Caco-2 (cell line): ENCODE data around the gene GPX2. TPM values are rescaled to one million over a fixed set of nuclear protein-coding genes. Genes with fewer than 3 reads are reported as not detected.
A peak's percentile ranks its signal among the peaks of the same experiment; 100 is the strongest.

Experiments
- BruUV-seq: library from RNA; stranded (reverse); fragments of 400-500 nt; replicated peaks from 2 replicates; lab custom pipeline; 2021; lab: Mats Ljungman, UMichigan
- CTCF ChIA-PET: fragments of 300-600 bp; sonication (Branson Sonifier 250); formaldehyde crosslinking; loops from one replicate; lab custom pipeline; 2022; ENCODE audit warnings: antibody characterized with exemption; lab: Charles Lee
- POLR2A ChIA-PET: fragments of 300-600 bp; sonication (Branson Sonifier 250); formaldehyde crosslinking; loops from one replicate; lab custom pipeline; 2022; ENCODE audit warnings: antibody characterized with exemption; lab: Charles Lee
- DNase-seq, 2 experiments: peaks; one replicate each; pipeline versions ENCODE4 v3.0.0 to v3.0.0-alpha.2; 2020 to 2022
- H3K27me3 ChIP-seq: replicated peaks from 2 replicates; pipeline ENCODE4 v1.6.0; 2011; ENCODE audit warnings: low read length; ENCODE audit not compliant: control insufficient read depth, insufficient read depth
- H3K36me3 ChIP-seq: 2 replicates; pipeline ENCODE4 v1.5.1; 2011; ENCODE audit warnings: low read length; ENCODE audit not compliant: control insufficient read depth, insufficient read depth
- H3K4me1 ChIP-seq: fragments of 250-450 bp; sonication (Bioruptor Pico); 2 replicates; pipeline ENCODE4 v1.5.1; 2020; ENCODE audit warnings: mild to moderate bottlenecking
- H3K4me3 ChIP-seq: 2 replicates; pipeline ENCODE4 v1.5.1; 2011; ENCODE audit warnings: low read depth, mild to moderate bottlenecking, control low read depth, low read length
- H3K9me3 ChIP-seq: fragments of 250-450 bp; sonication (Bioruptor Pico); 2 replicates; pipeline ENCODE4 v1.5.1; 2020; ENCODE audit warnings: mild to moderate bottlenecking, moderate library complexity
- H3K27ac Mint-ChIP-seq: one replicate; pipeline ENCODE4 v1.8.0; 2022; ENCODE audit warnings: mixed read lengths; ENCODE audit not compliant: unreplicated experiment
- H3K27me3 Mint-ChIP-seq: one replicate; pipeline ENCODE4 v1.8.0; 2022; ENCODE audit warnings: mixed read lengths; ENCODE audit not compliant: insufficient read depth, unreplicated experiment
- H3K36me3 Mint-ChIP-seq: one replicate; pipeline ENCODE4 v1.8.0; 2022; ENCODE audit warnings: mild to moderate bottlenecking, mixed read lengths; ENCODE audit not compliant: insufficient read depth, unreplicated experiment
- H3K4me1 Mint-ChIP-seq: one replicate; pipeline ENCODE4 v1.8.0; 2022; ENCODE audit warnings: low read depth, mixed read lengths; ENCODE audit not compliant: unreplicated experiment
- H3K4me3 Mint-ChIP-seq: one replicate; pipeline ENCODE4 v1.8.0; 2022; ENCODE audit warnings: mild to moderate bottlenecking, moderate library complexity, mixed read lengths; ENCODE audit not compliant: unreplicated experiment
- H3K9me3 Mint-ChIP-seq: one replicate; pipeline ENCODE4 v1.8.0; 2022; ENCODE audit warnings: mixed read lengths; ENCODE audit not compliant: unreplicated experiment
- intact Hi-C: fragments of 100-400 bp; cut with micrococcal nuclease; formaldehyde crosslinking; loops from one replicate; pipeline ENCODE4 v1.10.0; 2022; ENCODE audit not compliant: unreplicated experiment
- total RNA-seq: library from RNA; stranded (reverse); gene quantifications from 2 replicates; pipeline ENCODE4 v1.2.3, GENCODE V29; 2022
- TF ChIP-seq, protein P1 (sequence below), 2 experiments: fragments of 200-600 bp in 1 of 2; IDR thresholded peaks; 1 replicate in 1 of 2; 2 replicates in 1 of 2; pipeline versions ENCODE4 v1.5.1 to v1.8.0; 2011 to 2022; ENCODE audit warnings: antibody characterized with exemption in 1 of 2, control low read depth in 1 of 2, inconsistent platforms in 1 of 2, low read depth in 1 of 2, low read length in 1 of 2, mild to moderate bottlenecking in 1 of 2, moderate library complexity in 1 of 2; ENCODE audit not compliant: insufficient read depth in 1 of 2, severe bottlenecking in 1 of 2, unreplicated experiment in 1 of 2

Gene GPX2
- total RNA-seq, 1 experiment from 2014 or later: 48.1 TPM

DNA sequence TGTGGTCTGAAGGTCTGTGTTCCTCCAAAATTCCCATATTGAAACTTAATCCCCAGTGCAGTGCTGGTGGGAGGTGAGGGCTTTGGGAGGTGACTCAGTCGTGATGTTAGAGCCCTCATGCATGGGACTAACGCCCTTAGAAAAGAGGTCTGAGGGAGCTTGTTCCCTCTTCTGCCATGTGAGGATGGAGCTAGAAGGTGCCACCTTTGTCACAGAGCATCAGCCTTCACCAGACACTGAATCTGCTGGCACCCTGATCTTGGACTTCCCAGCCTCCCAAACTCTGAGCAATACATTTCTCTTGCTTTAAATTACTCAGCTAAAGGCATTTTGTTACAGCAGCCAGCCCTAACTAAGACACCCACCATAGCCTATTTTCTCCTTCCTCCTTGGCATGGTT, 15.7 kb upstream of the GPX2 start:
- intact Hi-C loops: no loop called here
- no peaks in the 10 kb centered on the region for H3K9me3 Mint-ChIP-seq
- Histone ChIP-seq H3K27me3 (no peaks in the 10 kb centered on the region), H3K4me3 (no peak overlapping the region), H3K4me1 (no peaks in the 10 kb centered on the region), H3K36me3 (no peaks in the 10 kb centered on the region), H3K9me3 (no peaks in the 10 kb centered on the region)
- H3K4me3 Mint-ChIP-seq: no peak overlapping the region
- TF ChIP-seq, protein P1, sequence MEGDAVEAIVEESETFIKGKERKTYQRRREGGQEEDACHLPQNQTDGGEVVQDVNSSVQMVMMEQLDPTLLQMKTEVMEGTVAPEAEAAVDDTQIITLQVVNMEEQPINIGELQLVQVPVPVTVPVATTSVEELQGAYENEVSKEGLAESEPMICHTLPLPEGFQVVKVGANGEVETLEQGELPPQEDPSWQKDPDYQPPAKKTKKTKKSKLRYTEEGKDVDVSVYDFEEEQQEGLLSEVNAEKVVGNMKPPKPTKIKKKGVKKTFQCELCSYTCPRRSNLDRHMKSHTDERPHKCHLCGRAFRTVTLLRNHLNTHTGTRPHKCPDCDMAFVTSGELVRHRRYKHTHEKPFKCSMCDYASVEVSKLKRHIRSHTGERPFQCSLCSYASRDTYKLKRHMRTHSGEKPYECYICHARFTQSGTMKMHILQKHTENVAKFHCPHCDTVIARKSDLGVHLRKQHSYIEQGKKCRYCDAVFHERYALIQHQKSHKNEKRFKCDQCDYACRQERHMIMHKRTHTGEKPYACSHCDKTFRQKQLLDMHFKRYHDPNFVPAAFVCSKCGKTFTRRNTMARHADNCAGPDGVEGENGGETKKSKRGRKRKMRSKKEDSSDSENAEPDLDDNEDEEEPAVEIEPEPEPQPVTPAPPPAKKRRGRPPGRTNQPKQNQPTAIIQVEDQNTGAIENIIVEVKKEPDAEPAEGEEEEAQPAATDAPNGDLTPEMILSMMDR (IDR thresholded peaks at IDR 0.05; ENCODE audit: insufficient read depth in 1 of 2, low read depth in 1 of 2, low read length in 1 of 2, severe bottlenecking in 1 of 2, unreplicated experiment in 1 of 2): no peak
- H3K27ac Mint-ChIP-seq: no peak overlapping the region
- BruUV-seq: no TSS peak
- H3K27me3 Mint-ChIP-seq: no peaks in the 10 kb centered on the region
- ChIA-PET CTCF (no interaction called here), POLR2A (interaction anchor here (0.6 kb wide), 1 partner anchor 113 kb away, joined by 3 read pairs; no protein-coding TSS in a partner anchor)
- peaks cover 24% of the 10 kb centered on the region for H3K36me3 Mint-ChIP-seq
- no peak for DNase-seq
- H3K4me1 Mint-ChIP-seq: peaks cover 6% of the 10 kb centered on the region

DNA sequence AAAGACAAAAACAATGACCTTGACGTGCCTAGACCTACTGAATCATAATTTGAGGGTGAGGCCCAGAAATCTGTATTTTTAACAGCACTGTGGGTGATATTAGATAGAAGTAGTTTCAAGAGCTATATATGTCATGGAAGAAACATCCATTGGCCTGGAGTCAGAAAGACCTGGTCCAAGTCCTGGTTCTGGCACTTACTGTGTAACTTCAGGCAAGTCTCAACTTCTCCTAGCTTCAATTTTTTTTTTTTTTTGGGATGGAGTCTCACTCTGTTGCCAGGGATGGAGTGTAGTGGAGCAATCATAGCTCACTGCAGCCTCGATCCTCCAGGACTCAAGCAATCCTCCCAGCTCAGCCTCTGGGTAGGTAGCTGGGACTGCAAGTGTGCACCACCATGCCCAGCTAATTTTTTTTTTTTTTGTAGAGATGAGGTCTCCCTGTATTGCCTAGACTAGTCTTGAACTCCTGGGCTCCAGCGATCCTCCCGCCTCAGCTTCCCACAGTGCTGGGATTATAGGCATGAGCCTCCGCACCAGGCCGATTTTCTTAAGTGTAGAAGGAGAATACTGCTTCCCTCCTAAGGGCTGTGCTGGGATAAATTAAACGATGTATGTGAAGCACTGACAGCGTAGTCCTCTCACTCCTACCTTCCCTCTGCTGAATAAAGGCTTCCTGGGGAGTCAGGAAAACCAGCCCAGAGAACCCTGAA, 14.3 kb upstream of the GPX2 start:
- intact Hi-C loops: no loop called here
- POLR2A ChIA-PET: interaction anchor here (0.6 kb wide), 1 partner anchor 30 kb away, joined by 5 read pairs; no protein-coding TSS in a partner anchor

DNA sequence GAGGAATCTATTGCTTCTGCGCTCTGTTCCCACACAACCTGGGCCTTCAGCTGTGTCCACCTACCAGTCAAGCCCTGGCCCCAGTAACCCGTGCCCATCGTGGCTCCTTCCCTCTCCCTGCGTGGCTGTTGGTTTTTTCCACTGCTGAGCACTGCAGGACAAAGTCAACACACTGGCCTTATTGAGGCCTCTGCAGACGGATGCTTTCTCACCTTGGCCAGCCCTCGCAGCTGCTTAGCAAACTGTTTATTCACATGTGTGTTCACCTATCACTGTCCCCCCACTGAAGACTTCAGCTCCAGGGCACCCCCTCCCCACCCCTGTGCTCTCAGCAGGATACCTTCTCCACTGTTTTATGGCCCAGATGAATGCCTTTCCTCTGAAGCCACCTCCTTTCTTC, 12.8 kb upstream of the GPX2 start:
- H3K27me3 Mint-ChIP-seq: no peaks in the 10 kb centered on the region
- H3K4me1 ChIP-seq: no peaks in the 10 kb centered on the region
- H3K27ac Mint-ChIP-seq: peak overlapping the region; percentile 26
- ChIA-PET CTCF (no interaction called here), POLR2A (no interaction called here)
- H3K4me3 ChIP-seq: no peak overlapping the region
- H3K36me3 Mint-ChIP-seq: peaks cover 31% of the 10 kb centered on the region
- BruUV-seq: no TSS peak
- H3K36me3 ChIP-seq: no peaks in the 10 kb centered on the region
- H3K4me3 Mint-ChIP-seq: no peak overlapping the region
- no peak for DNase-seq
- no peaks in the 10 kb centered on the region for H3K9me3 ChIP-seq
- intact Hi-C loops: no loop called here
- H3K27me3 ChIP-seq: no peaks in the 10 kb centered on the region
- H3K4me1 Mint-ChIP-seq: peaks cover under 1% of the 10 kb centered on the region
- H3K9me3 Mint-ChIP-seq: no peaks in the 10 kb centered on the region
- TF ChIP-seq, protein P1 (IDR thresholded peaks at IDR 0.05; ENCODE audit: insufficient read depth in 1 of 2, low read depth in 1 of 2, low read length in 1 of 2, severe bottlenecking in 1 of 2, unreplicated experiment in 1 of 2): no peak

More for the DNA sequence above, 14.3 kb upstream of the GPX2 start:
- Mint-ChIP-seq H3K4me1 (peaks cover 6% of the 10 kb centered on the region), H3K27ac (no peak overlapping the region), H3K36me3 (peaks cover 20% of the 10 kb centered on the region), H3K4me3 (no peak overlapping the region), H3K9me3 (no peaks in the 10 kb centered on the region), H3K27me3 (no peaks in the 10 kb centered on the region)
- DNase-seq: no peak
- H3K4me1 ChIP-seq: no peaks in the 10 kb centered on the region
- H3K4me3 ChIP-seq: no peak overlapping the region
- H3K9me3 ChIP-seq: no peaks in the 10 kb centered on the region
- CTCF ChIA-PET: no interaction called here
- no peaks in the 10 kb centered on the region for H3K27me3 ChIP-seq
- no peaks in the 10 kb centered on the region for H3K36me3 ChIP-seq
- no TSS peak for BruUV-seq
- TF ChIP-seq, protein P1 (IDR thresholded peaks at IDR 0.05; ENCODE audit: insufficient read depth in 1 of 2, low read depth in 1 of 2, low read length in 1 of 2, severe bottlenecking in 1 of 2, unreplicated experiment in 1 of 2): no peak
